Neutrophil (primary cell): Measurements from ENCODE around the gene LSM7.

Experiments used
- H3K27ac ChIP-seq: fragments of 200-600 bp; sonication (generic); 2 replicates; pipeline ENCODE4 v1.5.1; 2016; ENCODE audit warnings: mild to moderate bottlenecking, moderate library complexity
- H3K27me3 ChIP-seq: fragments of 200-600 bp; sonication (generic); 2 replicates; pipeline ENCODE4 v1.6.0; 2016; ENCODE audit warnings: mild to moderate bottlenecking
- H3K36me3 ChIP-seq: fragments of 200-600 bp; sonication (generic); 2 replicates; pipeline ENCODE4 v1.5.1; 2017
- H3K4me1 ChIP-seq, 2 experiments: fragments of 200-600 bp in 1 of 2; sonication (generic) in 1 of 2; 1 replicate in 1 of 2; 2 replicates in 1 of 2; pipeline versions ENCODE4 v1.5.1 to v1.6.1; 2013 to 2016; ENCODE audit warnings: low read depth in 1 of 2, low read length in 1 of 2, mild to moderate bottlenecking in 1 of 2, moderate library complexity in 1 of 2; ENCODE audit not compliant: control insufficient read depth in 1 of 2, insufficient read depth in 1 of 2
- H3K4me3 ChIP-seq, 2 experiments: fragments of 200-600 bp in 1 of 2; sonication (generic) in 1 of 2; 1 replicate in 1 of 2; 2 replicates in 1 of 2; pipeline ENCODE4 v1.5.1; 2013 to 2016; ENCODE audit warnings: low read depth in 1 of 2, low read length in 1 of 2, mild to moderate bottlenecking in 1 of 2, moderate library complexity in 1 of 2
- H3K9me3 ChIP-seq: fragments of 200-600 bp; sonication (generic); 2 replicates; pipeline ENCODE4 v1.5.1; 2016
- TF ChIP-seq, protein P1 (sequence below): fragments of 200-600 bp; sonication (generic); IDR thresholded peaks from 2 replicates; pipeline ENCODE4 v1.5.1; 2016; ENCODE audit warnings: antibody characterized with exemption

LSM7 gene

DNA sequence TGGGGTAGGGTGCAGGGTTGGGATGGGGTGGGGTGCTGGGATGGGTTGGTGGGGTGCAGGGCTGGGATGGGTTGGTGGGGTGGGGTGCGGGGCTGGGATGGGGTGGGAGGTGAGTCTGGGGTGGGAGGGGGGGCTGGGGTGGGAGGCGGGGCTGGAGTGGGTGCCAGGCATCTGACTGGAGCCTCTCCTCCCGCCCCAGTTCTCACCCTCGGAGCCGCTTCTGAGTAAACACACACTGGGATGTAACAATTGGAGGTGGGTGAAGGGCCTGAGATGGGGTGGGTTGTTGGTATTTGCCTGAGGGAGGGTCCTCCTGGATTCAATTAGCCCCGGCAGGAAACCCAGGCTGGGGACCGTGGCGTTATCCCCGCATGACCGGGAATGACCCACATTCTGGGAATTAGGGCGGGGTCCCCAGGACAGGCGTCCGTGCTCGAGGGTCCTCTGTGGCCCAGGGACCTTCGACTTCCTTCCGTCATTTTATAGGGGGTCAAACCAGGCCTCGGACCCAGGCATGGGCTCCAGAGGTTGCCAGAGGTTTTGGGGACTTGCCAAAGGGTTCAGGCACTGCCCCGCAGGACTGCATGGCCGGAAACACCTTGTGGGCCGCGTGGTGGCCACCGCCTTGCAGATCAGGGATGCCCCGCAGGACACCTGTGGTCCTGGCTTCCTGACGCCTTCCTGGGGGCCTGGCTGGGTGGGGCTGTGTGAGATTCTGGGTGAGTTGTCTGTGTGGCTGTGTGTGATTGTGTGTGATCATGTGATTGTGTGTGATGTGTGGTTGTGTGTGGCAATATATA, 33.1 kb upstream of the LSM7 start:
- H3K27me3 ChIP-seq, result peaks cover 80% of the 10 kb centered on the region
- no peaks in the 10 kb centered on the region for H3K36me3 ChIP-seq
- no peaks in the 10 kb centered on the region for H3K9me3 ChIP-seq
- TF ChIP-seq, protein P1, sequence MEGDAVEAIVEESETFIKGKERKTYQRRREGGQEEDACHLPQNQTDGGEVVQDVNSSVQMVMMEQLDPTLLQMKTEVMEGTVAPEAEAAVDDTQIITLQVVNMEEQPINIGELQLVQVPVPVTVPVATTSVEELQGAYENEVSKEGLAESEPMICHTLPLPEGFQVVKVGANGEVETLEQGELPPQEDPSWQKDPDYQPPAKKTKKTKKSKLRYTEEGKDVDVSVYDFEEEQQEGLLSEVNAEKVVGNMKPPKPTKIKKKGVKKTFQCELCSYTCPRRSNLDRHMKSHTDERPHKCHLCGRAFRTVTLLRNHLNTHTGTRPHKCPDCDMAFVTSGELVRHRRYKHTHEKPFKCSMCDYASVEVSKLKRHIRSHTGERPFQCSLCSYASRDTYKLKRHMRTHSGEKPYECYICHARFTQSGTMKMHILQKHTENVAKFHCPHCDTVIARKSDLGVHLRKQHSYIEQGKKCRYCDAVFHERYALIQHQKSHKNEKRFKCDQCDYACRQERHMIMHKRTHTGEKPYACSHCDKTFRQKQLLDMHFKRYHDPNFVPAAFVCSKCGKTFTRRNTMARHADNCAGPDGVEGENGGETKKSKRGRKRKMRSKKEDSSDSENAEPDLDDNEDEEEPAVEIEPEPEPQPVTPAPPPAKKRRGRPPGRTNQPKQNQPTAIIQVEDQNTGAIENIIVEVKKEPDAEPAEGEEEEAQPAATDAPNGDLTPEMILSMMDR, result no peak
- no peaks in the 10 kb centered on the region for H3K4me1 ChIP-seq
- H3K27ac ChIP-seq, result no peak overlapping the region
- no peak overlapping the region for H3K4me3 ChIP-seq

DNA sequence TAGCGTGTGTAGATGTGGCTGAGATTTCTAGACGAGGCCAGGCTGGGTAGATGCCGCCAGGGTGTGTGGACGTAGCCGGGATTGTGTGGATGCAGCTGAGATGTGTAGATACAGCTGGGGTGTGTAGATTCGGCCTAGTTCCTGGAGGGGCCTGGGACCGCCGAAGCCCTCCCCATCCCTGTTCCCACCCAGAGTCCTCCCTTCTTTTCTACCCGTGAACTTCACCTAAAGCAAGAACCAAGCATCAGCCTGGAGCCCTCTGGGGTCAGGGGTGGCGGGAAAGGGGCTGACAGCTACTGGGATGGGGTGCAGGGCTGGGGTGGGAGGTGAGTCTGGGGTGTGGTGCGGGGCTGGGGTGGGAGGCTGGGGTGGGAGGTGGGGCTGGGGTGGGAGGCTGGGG, 32.4 kb upstream of the LSM7 start:
- Histone ChIP-seq H3K9me3 (no peaks in the 10 kb centered on the region), H3K27ac (no peak overlapping the region), H3K27me3 (peaks cover 80% of the 10 kb centered on the region), H3K4me3 (no peak overlapping the region), H3K36me3 (no peaks in the 10 kb centered on the region), H3K4me1 (no peaks in the 10 kb centered on the region)
- TF ChIP-seq, protein P1, result no peak

DNA sequence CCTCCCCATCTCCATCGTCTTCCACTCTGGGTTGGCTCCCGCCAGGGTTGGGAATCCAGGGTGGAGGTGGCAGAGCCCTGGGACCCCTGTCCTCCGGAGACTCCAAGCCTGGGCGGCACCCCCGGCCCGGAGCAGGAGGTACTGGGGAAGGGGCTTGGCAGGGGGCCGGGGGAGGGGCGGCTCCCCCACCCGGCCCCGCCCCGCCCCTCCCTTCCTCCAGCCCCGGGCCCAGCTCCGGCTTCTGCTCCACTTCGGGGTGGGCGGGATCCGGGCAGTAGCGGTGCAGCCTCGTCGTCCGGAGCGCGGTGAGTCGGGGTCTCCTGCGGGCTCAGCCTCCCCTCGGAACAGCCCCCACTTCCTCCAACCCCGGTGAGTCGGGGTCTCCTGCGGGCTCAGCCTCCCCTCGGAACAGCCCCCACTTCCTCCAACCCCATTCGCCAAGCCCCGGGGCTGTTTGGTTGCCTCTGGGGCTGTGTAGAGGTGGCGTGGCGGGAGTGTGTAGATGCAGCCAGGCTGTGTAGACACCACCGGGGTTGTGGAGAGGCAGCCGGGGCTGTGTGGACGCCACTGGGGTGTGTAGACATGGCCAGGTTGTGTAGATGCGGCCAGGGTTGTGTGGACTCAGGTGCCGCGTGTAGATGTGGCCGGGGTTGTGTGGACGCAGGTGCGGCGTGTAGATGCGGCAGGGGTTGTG, 31.8 kb upstream of the LSM7 start, which contains the start of gene TMPRSS9:
Gene TMPRSS9 (plus strand): TSS at position 274 of the 694 bp plus-strand sequence. CDS start 29,521 bp downstream, outside the sequence.
- H3K27ac ChIP-seq, result no peak within 1 kb of the TSS
- H3K4me3 ChIP-seq, result no peak within 1 kb of the TSS
- H3K9me3 ChIP-seq, result no peaks in the 10 kb centered on the region
- H3K36me3 ChIP-seq, result no peaks in the 10 kb centered on the region
- TF ChIP-seq, protein P1, result no peak
- H3K4me1 ChIP-seq, result no peaks in the 10 kb centered on the region
- H3K27me3 ChIP-seq, result peaks cover 73% of the 10 kb centered on the region

DNA sequence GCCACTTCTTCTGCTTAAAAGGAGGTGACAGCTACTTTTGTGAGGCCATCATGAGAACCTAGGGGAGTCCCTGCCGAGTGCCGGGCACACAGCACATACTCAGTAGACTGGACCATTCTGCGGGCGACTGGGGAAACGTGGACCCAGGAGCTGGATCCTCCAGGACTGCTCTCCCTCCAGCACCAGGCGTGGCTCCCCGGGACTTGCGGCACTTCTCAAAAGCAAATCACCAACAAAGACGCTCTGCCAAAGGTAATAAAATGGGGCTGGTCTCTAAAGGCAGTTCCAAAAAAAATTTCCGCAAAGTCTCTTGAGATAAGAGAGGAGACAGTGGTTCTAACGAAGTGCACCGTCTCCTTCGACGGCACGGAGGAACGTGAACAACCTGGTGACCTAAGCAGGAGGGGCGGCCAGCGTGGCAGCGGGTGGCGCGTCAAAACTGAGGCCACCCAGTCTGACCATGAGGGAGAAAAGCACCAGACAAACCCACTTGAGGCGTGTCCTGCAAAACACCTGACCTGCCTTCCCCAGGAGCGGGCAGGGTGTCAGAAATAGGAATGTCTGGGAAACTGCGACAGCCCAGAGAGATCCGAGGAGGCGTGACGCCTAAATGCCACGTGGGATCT, 30.3 kb upstream of the LSM7 start:
- peaks cover 58% of the 10 kb centered on the region for H3K27me3 ChIP-seq
- H3K4me1 ChIP-seq, result no peaks in the 10 kb centered on the region
- TF ChIP-seq, protein P1, result no peak
- no peak overlapping the region for H3K27ac ChIP-seq
- no peak overlapping the region for H3K4me3 ChIP-seq
- H3K9me3 ChIP-seq, result no peaks in the 10 kb centered on the region
- peaks cover 7% of the 10 kb centered on the region for H3K36me3 ChIP-seq

DNA sequence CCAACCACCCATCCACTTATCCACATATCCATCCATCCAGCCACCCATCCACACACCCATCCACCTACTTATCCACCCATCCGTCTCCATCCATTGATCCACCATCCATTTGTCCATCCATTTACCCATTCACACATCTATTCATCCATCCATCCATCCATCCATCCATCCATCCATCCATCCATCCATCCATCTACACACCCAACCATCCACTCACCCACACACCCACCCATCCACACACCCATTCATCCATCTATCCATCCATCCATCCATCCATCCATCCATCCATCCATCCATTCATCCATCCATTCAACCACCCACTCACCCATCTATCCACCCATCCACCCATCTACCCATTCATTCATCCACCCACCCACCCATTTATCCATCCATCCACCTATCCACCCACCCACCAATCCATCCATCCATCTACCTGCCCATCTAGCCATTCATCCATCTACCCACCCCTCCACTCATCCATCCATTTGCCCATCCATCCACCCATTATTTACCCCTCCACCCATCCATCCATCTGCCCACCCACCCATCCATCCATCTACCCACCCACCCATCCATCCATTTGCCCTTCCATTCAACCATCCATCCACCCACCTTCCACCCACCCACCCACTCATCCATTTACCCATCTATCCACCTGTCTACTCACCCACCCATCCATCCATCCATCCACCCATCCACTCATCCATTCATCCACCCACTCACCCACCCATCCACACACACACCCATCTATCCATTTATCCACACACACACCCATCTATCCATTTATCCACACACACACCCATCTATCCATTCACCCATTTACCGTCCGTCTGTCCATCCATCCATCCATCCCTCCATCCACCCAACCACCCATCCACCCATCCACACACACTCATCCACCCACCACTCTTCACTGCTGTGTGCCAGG, 29.2 kb upstream of the LSM7 start:
- no peak overlapping the region for H3K4me3 ChIP-seq
- H3K27ac ChIP-seq, result no peak overlapping the region
- H3K4me1 ChIP-seq, result no peaks in the 10 kb centered on the region
- H3K27me3 ChIP-seq, result peaks cover 47% of the 10 kb centered on the region
- H3K9me3 ChIP-seq, result no peaks in the 10 kb centered on the region
- H3K36me3 ChIP-seq, result peaks cover 17% of the 10 kb centered on the region
- TF ChIP-seq, protein P1, result no peak
